Measurements from ENCODE around the gene ADORA2B.

The ADORA2B gene

DNA sequence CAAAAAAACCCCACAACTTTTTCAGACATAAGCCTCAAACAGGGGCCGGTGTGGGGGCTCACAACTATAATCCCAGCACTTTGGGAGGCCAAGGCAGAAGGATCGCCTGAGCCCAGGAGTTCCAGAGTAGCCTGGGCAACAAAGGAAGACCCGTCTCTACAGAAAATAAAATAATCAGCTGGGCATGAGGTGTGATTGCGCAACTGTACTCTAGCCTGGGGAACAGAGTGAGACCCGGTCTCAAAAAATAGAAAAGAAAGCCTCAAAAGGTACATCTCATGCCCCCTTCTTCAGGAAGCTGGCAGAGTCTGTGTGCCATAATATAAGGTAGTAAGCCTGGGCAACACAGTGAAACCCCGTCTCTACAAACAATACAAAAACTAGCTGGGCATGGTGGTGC, 51.4 kb downstream of the ADORA2B start:
- no peak for DNase-seq (ENCODE audit: low spot score)

GRCh38 chr17:15998031-15998562, 53.2 kb downstream of the ADORA2B start:
- DNase-seq (ENCODE audit: low spot score) = no peak

GRCh38 chr17:15999141-15999973, 54.4 kb downstream of the ADORA2B start, which contains the start of the genes TTC19 and ZSWIM7:
Gene TTC19, plus strand, starts transcription at chr17:15999824. Its CDS starts 25 bp downstream, at chr17:15999849.
Gene ZSWIM7, minus strand, starts transcription at chr17:15999704. Its CDS starts 110 bp downstream, at chr17:15999594.
- DNase-seq (ENCODE audit: low spot score) = peak; percentile 91

DNA sequence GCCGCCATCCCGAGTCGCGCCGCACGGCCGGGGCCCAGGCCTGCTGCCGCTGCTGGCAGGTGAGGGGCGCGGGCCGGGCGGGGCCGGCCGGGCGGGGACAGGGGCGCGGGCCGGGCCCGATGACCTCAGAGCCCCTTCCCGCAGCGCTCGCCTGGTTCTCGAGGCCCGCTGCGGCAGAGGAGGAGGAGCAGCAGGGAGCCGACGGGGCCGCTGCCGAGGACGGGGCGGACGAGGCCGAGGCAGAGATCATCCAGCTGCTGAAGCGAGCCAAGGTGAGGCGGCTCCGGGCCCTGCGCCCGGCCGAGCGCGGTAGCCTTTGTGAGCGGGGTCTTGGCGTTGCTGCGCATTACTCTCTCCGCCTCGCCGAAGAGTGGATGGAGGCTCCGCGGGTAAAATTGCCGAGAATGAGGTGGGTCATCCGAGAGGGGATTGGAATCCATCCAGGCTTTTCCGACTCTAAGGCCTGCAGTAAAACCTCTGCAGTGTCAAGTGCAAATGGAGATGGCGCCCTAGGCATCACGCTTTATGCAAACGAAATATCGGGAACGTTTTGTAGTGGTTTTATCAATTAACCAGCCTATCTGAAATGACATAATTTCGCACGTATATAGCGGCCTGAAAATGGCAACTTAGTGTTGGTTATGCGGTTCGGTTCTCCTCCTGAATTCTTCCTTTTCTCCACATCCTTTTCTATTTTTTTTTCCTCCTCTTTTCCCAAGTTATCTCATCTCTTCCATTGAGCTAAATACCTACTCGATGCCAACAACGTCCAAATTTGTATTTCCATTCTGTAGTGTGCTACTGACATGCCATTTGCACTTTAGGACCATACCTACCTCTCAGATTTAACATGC, 55.3 kb downstream of the ADORA2B start:
- no peak for DNase-seq (ENCODE audit: low spot score)

GRCh38 chr17:16001226-16001897, 56.4 kb downstream of the ADORA2B start:
- no peak for DNase-seq (ENCODE audit: low spot score)

GRCh38 chr17:16002708-16003260, 57.9 kb downstream of the ADORA2B start:
- DNase-seq (ENCODE audit: low spot score) = no peak

DNA sequence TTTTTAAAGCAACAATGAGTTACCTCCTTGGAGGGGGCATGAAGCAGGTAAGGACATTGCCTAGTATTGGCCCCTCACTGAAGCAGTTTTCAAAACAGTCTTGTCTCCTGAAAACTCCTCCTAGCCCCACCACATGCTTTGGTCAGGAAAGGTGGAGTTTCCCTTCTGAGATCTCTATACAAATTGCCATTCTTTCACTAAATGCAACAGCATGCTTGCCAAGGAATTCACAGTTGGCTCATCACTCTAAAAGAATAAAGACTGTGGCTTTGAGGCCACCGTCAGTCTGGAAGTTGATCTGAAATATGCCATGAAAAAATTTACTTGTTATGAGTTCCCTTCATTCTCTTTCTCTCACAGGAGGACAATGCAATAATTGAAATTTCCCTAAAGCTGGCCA, 58.9 kb downstream of the ADORA2B start:
- DNase-seq (ENCODE audit: low spot score) = no peak

- no peak for DNase-seq (ENCODE audit: low spot score)
These were observed 60.7 kb downstream of the ADORA2B start for GRCh38 chr17:16005636-16006035.

GRCh38 chr17:16007439-16007838, 62.5 kb downstream of the ADORA2B start:
- DNase-seq (ENCODE audit: low spot score) = no peak

GRCh38 chr17:16013943-16014407, 69.0 kb downstream of the ADORA2B start:
- DNase-seq (ENCODE audit: low spot score) = peak; percentile 99

DNA sequence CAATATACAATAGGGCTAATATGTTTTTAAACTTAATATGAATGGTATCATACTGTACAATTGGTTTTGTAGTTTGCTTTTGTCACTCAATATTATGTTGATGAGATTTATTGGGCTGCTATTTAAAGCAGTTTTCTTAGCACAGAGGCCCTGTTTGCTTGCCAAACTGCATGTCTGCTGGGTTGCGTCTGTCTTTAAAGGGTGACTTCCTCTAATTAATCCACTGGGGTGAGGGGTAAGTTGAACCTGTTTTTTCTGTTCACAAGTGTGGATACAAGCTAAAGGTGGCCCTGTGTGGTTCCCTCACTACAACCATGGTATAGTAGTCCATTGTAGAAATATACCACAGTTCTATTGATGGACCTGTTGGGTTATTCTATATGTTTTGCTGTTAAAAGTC, 74.4 kb downstream of the ADORA2B start:
- no peak for DNase-seq (ENCODE audit: low spot score)

- DNase-seq (ENCODE audit: low spot score) = no peak
These were observed 79.0 kb downstream of the ADORA2B start for GRCh38 chr17:16023881-16024280.

DNA sequence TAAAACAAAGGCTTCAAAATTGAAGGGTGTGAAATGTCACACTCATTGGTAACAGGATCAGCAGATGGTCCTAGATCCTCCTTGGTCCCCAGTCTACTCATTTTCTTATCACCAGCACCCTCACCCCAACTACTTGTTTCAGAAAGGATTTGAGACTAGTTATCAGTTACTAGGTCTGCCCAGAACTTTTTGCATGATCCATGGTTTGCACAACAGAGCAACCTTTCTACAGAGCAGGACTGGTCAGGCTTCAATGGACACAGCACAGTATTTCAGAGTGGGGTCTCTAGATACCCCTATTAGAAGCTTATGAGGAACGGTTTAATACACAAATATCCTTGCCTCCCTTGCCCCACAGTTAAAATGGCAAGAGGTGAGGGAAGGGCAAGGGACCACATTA, 80.3 kb downstream of the ADORA2B start:
- no peak for DNase-seq (ENCODE audit: low spot score)
